Measurements from ENCODE around the gene SLC2A13. TPM values are rescaled to one million over a fixed set of nuclear protein-coding genes. Genes with fewer than 3 reads are reported as not detected.

The SLC2A13 gene
- total and polyA plus RNA-seq, 2 donors (not counting 3 experiments of a cell fraction or from before 2014, with no cell fraction given): 1.2 to 4.9 TPM

DNA sequence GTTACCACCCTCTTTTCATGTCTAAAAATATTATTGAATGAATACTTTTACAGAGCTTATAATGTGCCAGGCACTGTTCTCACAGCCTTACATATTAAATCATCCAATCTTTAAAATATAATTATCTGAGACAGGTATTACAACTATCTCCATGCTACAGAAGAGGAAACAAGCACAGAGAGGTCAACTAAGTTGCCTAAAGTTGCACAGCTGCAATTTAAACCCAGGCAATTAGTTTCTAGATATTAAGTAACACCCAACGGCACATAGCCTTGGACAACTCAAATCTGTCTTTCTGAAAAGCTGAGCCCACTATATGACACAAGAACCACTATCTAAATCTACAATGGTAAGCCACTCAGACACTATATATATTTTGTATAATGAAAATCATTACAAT lies 92.6 kb downstream of the SLC2A13 start:
- CTCF ChIA-PET: interaction anchor here (0.9 to 6.2 kb wide), 3 partner anchors 20 to 93 kb away, joined by 3 to 189 read pairs (median 3); partner anchors contain the start of gene SLC2A13
- Histone ChIP-seq H3K4me1 (ENCODE audit: control insufficient read depth, extremely low read depth, insufficient read depth, low read length) (no peaks in the 10 kb centered on the region), H3K79me2 (ENCODE audit: control insufficient read depth, insufficient read depth, low read length) (no peaks in the 10 kb centered on the region), H3K4me2 (ENCODE audit: insufficient read depth, low read length) (no peak overlapping the region), H3K9ac (replicated peaks; ENCODE audit: extremely low read depth, insufficient read depth, low read length) (no peak overlapping the region), H3K9me3 (replicated peaks; ENCODE audit: control insufficient read depth, insufficient read depth, low read length) (no peaks in the 10 kb centered on the region), H3K4me3 (replicated peaks in 1 of 3; ENCODE audit: insufficient read depth in 1 of 3, low read depth in 1 of 3, low read length in 3 of 3) (no peak overlapping the region), H2AFZ (ENCODE audit: low read depth, low read length) (no peak overlapping the region), H3K36me3 (ENCODE audit: control insufficient read depth in 2 of 2, extremely low read depth in 1 of 2, insufficient read depth in 2 of 2, low read length in 2 of 2) (no peaks in the 10 kb centered on the region), H4K20me1 (replicated peaks; ENCODE audit: control insufficient read depth, extremely low read depth, insufficient read depth, low read length) (no peaks in the 10 kb centered on the region), H3K27me3 (ENCODE audit: control insufficient read depth in 2 of 2, insufficient read depth in 2 of 2, low read length in 2 of 2) (no peaks in the 10 kb centered on the region), H3K27ac (ENCODE audit: insufficient read depth, low read depth, low read length) (no peak overlapping the region), H3K9me1 (replicated peaks; ENCODE audit: control insufficient read depth, extremely low read depth, insufficient read depth, low read length) (no peaks in the 10 kb centered on the region)
- POLR2A ChIA-PET: no interaction called here
- TF ChIP-seq GATA2 (IDR thresholded peaks at IDR 0.05; ENCODE audit: insufficient read depth, insufficient read length, low read depth, low read length) (no peak), POLR2A (IDR thresholded peaks at IDR 0.05; ENCODE audit: low read depth, low read length) (no peak), POLR2AphosphoS5 (IDR thresholded peaks at IDR 0.05; ENCODE audit: insufficient read depth, low read depth, low read length) (no peak), MAX (IDR thresholded peaks at IDR 0.05; ENCODE audit: insufficient read depth, insufficient read length) (no peak), EZH2 (IDR thresholded peaks at IDR 0.05; ENCODE audit: borderline replicate concordance, low read depth, low read length, severe bottlenecking) (no peak), MYC (IDR thresholded peaks at IDR 0.05; ENCODE audit: low read depth, low read length) (no peak), JUN (IDR thresholded peaks at IDR 0.05; ENCODE audit: borderline replicate concordance, insufficient read depth, insufficient read length, low read depth) (no peak), FOS (IDR thresholded peaks at IDR 0.05; ENCODE audit: borderline replicate concordance, insufficient read depth, low read length) (no peak), CTCF (IDR thresholded peaks at IDR 0.05; ENCODE audit: extremely low read depth in 1 of 2, insufficient read depth in 1 of 2, low read depth in 1 of 2, low read length in 2 of 2) (no peak)
- FAIRE-seq (no peak), DNase-seq (ENCODE audit: low read depth, low spot score) (no peak)
- no TSS peak for BruUV-seq (replicated peaks)
- dilution Hi-C loops (cut with MboI; ENCODE audit: extremely low pct_ligation_motif_present, low sequenced_read_pairs): no loop called here
- intact Hi-C loops (cut with micrococcal nuclease): no loop called here
